K562 (cell line): ENCODE results near the gene LRRC4C. TPM values are rescaled to one million over a fixed set of nuclear protein-coding genes. Genes with fewer than 3 reads are reported as not detected.

ENCODE experiments used
- ATAC-seq: fragments of 200-7000 bp; cut with Tn5 transposase; 3 replicates; pipeline ENCODE4 v1.9.1; 2020; ENCODE audit warnings: moderate library complexity
- BruUV-seq: library from RNA; stranded (reverse); fragments of 400-500 nt; replicated peaks from 2 replicates; lab custom pipeline; 2021; lab: Mats Ljungman, UMichigan
- CTCF ChIA-PET: fragments of 300-600 bp; formaldehyde crosslinking; extraction: SDS; loops from one replicate; lab custom pipeline; 2021; ENCODE audit warnings: low intra/inter-chr PET ratio; lab: Yijun Ruan, JAX
- POLR2A ChIA-PET: fragments of 300-600, 350-650 bp; sonication (Branson Sonifier 250); formaldehyde crosslinking; extraction: SDS; loops from one replicate; lab custom pipeline; 2021; ENCODE audit warnings: antibody characterized with exemption, inconsistent platforms; lab: Yijun Ruan, JAX
- DNase-seq, 4 experiments: peaks; one replicate each; pipeline versions ENCODE4 v3.0.0 to v3.0.0-alpha.2; 2011 to 2018; ENCODE audit warnings: low spot score in 3 of 4, mixed read lengths in 3 of 4; ENCODE audit errors: extremely low read depth in 1 of 4
- FAIRE-seq: peaks from 2 replicates; lab custom pipeline; 2011; peaks lifted over from hg19 to GRCh38; lab: Jason Lieb, UNC
- H2AFZ ChIP-seq: 2 replicates; pipeline ENCODE4 v1.6.0; 2011; ENCODE audit warnings: low read depth, low read length, control low read depth, inconsistent platforms
- H3K27ac ChIP-seq: fragments of 200-600 bp; 3 replicates; pipeline ENCODE4 v1.8.0; 2011; ENCODE audit warnings: low read depth, mild to moderate bottlenecking, control low read depth, inconsistent platforms, low read length, moderate library complexity, mixed read lengths; ENCODE audit errors: extremely low read depth
- H3K27me3 ChIP-seq, 2 experiments: fragments of 300-600 bp in 1 of 2; 2 replicates in 1 of 2; 3 replicates in 1 of 2; pipeline versions ENCODE4 v1.6.0 to v1.8.0; 2011; ENCODE audit warnings: inconsistent platforms in 2 of 2, low read length in 2 of 2, mild to moderate bottlenecking in 1 of 2, mixed read lengths in 1 of 2, moderate library complexity in 1 of 2; ENCODE audit not compliant: control insufficient read depth in 2 of 2, insufficient read depth in 2 of 2
- H3K36me3 ChIP-seq: fragments of 300-600 bp; 3 replicates; pipeline ENCODE4 v1.8.0; 2011; ENCODE audit warnings: mild to moderate bottlenecking, low read length, inconsistent platforms; ENCODE audit not compliant: control insufficient read depth, insufficient read depth
- H3K4me1 ChIP-seq, 2 experiments: fragments of 200-600 bp in 1 of 2; replicated peaks in 1 of 2; 2 replicates in 1 of 2; 3 replicates in 1 of 2; pipeline versions ENCODE4 v1.5.1 to v1.8.0; 2011; ENCODE audit warnings: inconsistent platforms in 2 of 2, low read length in 2 of 2, mild to moderate bottlenecking in 1 of 2, mixed read lengths in 1 of 2, moderate library complexity in 1 of 2; ENCODE audit not compliant: control insufficient read depth in 2 of 2, insufficient read depth in 2 of 2
- H3K4me2 ChIP-seq: 2 replicates; pipeline ENCODE4 v1.6.1; 2011; ENCODE audit warnings: low read length, control low read depth, inconsistent platforms, mixed read lengths; ENCODE audit not compliant: insufficient read depth
- H3K4me3 ChIP-seq: fragments of 200-600 bp; sonication (generic), shearing (Covaris generic); 2 replicates; pipeline ENCODE4 v1.5.1; 2016; ENCODE audit warnings: control low read depth, inconsistent platforms
- H3K79me2 ChIP-seq: fragments of 200-600 bp; 3 replicates; pipeline ENCODE4 v1.8.0; 2011; ENCODE audit warnings: low read length, inconsistent platforms; ENCODE audit not compliant: control insufficient read depth, insufficient read depth
- H3K9ac ChIP-seq, 2 experiments: 2 replicates each; pipeline versions ENCODE4 v1.6.0 to v1.6.1; 2011; ENCODE audit warnings: low read depth in 2 of 2, low read length in 2 of 2, control low read depth in 1 of 2, inconsistent platforms in 1 of 2, mild to moderate bottlenecking in 1 of 2, mixed read lengths in 1 of 2; ENCODE audit not compliant: insufficient read depth in 1 of 2
- H3K9me1 ChIP-seq: one replicate; pipeline ENCODE4 v1.6.0; 2011; ENCODE audit warnings: inconsistent platforms, mild to moderate bottlenecking, low read length, moderate library complexity; ENCODE audit not compliant: control insufficient read depth, insufficient read depth
- H3K9me3 ChIP-seq: replicated peaks from 2 replicates; pipeline ENCODE4 v1.5.1; 2011; ENCODE audit warnings: low read depth, low read length, inconsistent platforms; ENCODE audit not compliant: control insufficient read depth, insufficient read depth
- H4K20me1 ChIP-seq: replicated peaks from 2 replicates; pipeline ENCODE4 v1.6.1; 2011; ENCODE audit warnings: low read length, inconsistent platforms, mixed read lengths; ENCODE audit not compliant: control insufficient read depth, insufficient read depth
- BDP1 ChIP-seq: IDR thresholded peaks from 3 replicates; pipeline ENCODE4 v1.6.1; 2011; ENCODE audit not compliant: insufficient read length, insufficient read depth
- DMBX1 ChIP-seq: fragments of 250-450 bp; sonication (Bioruptor Pico); IDR thresholded peaks from 2 replicates; pipeline ENCODE4 v1.8.0; 2022; ENCODE audit warnings: inconsistent platforms, mild to moderate bottlenecking, moderate library complexity, borderline replicate concordance
- GABPB1 ChIP-seq: sonication (generic); formaldehyde crosslinking; IDR thresholded peaks from 2 replicates; pipeline ENCODE4 v1.8.0; 2022; ENCODE audit warnings: mild to moderate bottlenecking, missing genetic modification reagents
- HSF4 ChIP-seq: fragments of 250-450 bp; sonication (Bioruptor Pico); IDR thresholded peaks from 2 replicates; pipeline ENCODE4 v2.1.2; 2022; ENCODE audit warnings: mild to moderate bottlenecking, moderate library complexity, borderline replicate concordance
- NFXL1 ChIP-seq: fragments of 450-650 bp; formaldehyde crosslinking; IDR thresholded peaks from 2 replicates; pipeline ENCODE4 v1.4.0; 2021; ENCODE audit warnings: mild to moderate bottlenecking
- PHB2 ChIP-seq: fragments of 450-650 bp; IDR thresholded peaks from 2 replicates; pipeline ENCODE4 v1.6.1; 2017; ENCODE audit warnings: low read depth
- PRPF4 ChIP-seq: fragments of 200-400 bp; formaldehyde crosslinking; IDR thresholded peaks from one replicate; pipeline ENCODE4 v1.6.1; 2017; ENCODE audit warnings: low read length, low read depth, mild to moderate bottlenecking; ENCODE audit not compliant: insufficient read depth, poor library complexity, severe bottlenecking
- RBM14 ChIP-seq: fragments of 200-400 bp; formaldehyde crosslinking; IDR thresholded peaks from 2 replicates; pipeline ENCODE4 v1.6.1; 2018; ENCODE audit warnings: low read depth, mild to moderate bottlenecking, low read length, moderate library complexity, borderline replicate concordance; ENCODE audit not compliant: insufficient read depth
- RFX5 ChIP-seq: IDR thresholded peaks from 2 replicates; pipeline ENCODE4 v1.6.1; 2011; ENCODE audit warnings: low read depth, mild to moderate bottlenecking, improper control_type of control experiment, low read length
- SRSF9 ChIP-seq: fragments of 200-400 bp; formaldehyde crosslinking; IDR thresholded peaks from 2 replicates; pipeline ENCODE4 v1.6.1; 2017; ENCODE audit warnings: low read depth, low read length, borderline replicate concordance
- TAL1 ChIP-seq: fragments of 450-650 bp; IDR thresholded peaks from 2 replicates; pipeline ENCODE4 v1.6.1; 2016; ENCODE audit warnings: mild to moderate bottlenecking
- USF1 ChIP-seq: sonication (generic); formaldehyde crosslinking; IDR thresholded peaks from 2 replicates; pipeline ENCODE4 v1.9.0; 2022; ENCODE audit warnings: mild to moderate bottlenecking, missing genetic modification reagents
- ZKSCAN8 ChIP-seq: fragments of 200-800 bp; sonication (Bioruptor generic); IDR thresholded peaks from 2 replicates; pipeline ENCODE4 v1.6.1; 2016; ENCODE audit warnings: missing genetic modification characterization, missing compliant biosample characterization
- ZNF274 ChIP-seq: IDR thresholded peaks from 2 replicates; pipeline ENCODE4 v1.6.1; 2011; ENCODE audit warnings: low read depth, mild to moderate bottlenecking, low read length, moderate library complexity, borderline replicate concordance
- ZNF384 ChIP-seq: IDR thresholded peaks from 2 replicates; pipeline ENCODE4 v1.6.1; 2012; ENCODE audit warnings: low read depth, low read length, improper control_type of control experiment
- ZNF57 ChIP-seq: fragments of 450-650 bp; formaldehyde crosslinking; IDR thresholded peaks from 2 replicates; pipeline ENCODE4 v1.4.0; 2020; ENCODE audit warnings: mild to moderate bottlenecking, moderate library complexity
- WGBS: fragments of 100-300 bp; shearing (Covaris generic); methylation state at CpG from one replicate; pipeline ENCODE4 v1.1.6; 2016; ENCODE audit warnings: low coverage, mixed read lengths; ENCODE audit not compliant: insufficient coverage; ENCODE audit errors: missing lambda C conversion rate; 5-methylcytosine and 5-hydroxymethylcytosine counted together
- in situ Hi-C: fragments of 300-500 bp; cut with MboI; formaldehyde crosslinking; loops from 4 replicates; pipeline ENCODE4 v1.15.0; 2018; ENCODE audit warnings: inconsistent platforms, mixed read lengths
- intact Hi-C: fragments of 100-400 bp; cut with micrococcal nuclease; formaldehyde crosslinking; loops from 2 replicates; pipeline ENCODE4 v1.14.2; 2022
- polyA plus RNA-seq, 8 experiments: library from polyadenylated mRNA; depleted of rRNA in 4 of 8; stranded (reverse) in 5 of 8; unstranded in 3 of 8; fragments of >200 nt; fragmentation: Nextera tagmentation in 2 of 8; fragmentation: Illumina TruSeq in 1 of 8; extraction: Ambion mirVana in 2 of 8; extraction: Trizol in 1 of 8; gene quantifications; 2 replicates each; pipeline versions ENCODE4 v1.2.1 to v1.2.3, GENCODE V29; 2011 to 2014; ENCODE audit warnings: inconsistent platforms in 1 of 8, missing spikeins in 1 of 8
- total RNA-seq, 7 experiments: library from RNA; depleted of rRNA in 6 of 7; stranded (reverse); fragments of >200 nt in 6 of 7; fragmentation: Illumina TruSeq in 2 of 7; extraction: Trizol in 2 of 7; gene quantifications; 2 replicates each; pipeline versions ENCODE4 v1.2.1 to v1.2.3, GENCODE V29; 2011 to 2021; ENCODE audit warnings: low replicate concordance in 1 of 7

LRRC4C gene
- total and polyA plus RNA-seq, 9 of the 15 experiments (the other 6 are each of a cell fraction or from before 2014, with no cell fraction given) = not detected

GRCh38 chr11:40246983-40247382, 1212.5 kb downstream of the LRRC4C start (continued):
- no peak for TF ChIP-seq NFXL1 (CRISPR knock-in tag)
- TF ChIP-seq HSF4 = no peak
- TF ChIP-seq RFX5 = no peak
- no peak for TF ChIP-seq TAL1

GRCh38 chr11:40241524-40242051, 1217.9 kb downstream of the LRRC4C start:
- no peaks in the 10 kb centered on the region for H3K27me3 ChIP-seq
- H3K9me3 ChIP-seq = no peaks in the 10 kb centered on the region
- H3K36me3 ChIP-seq = no peaks in the 10 kb centered on the region
- intact Hi-C loops (no loop called here), in situ Hi-C loops (no loop called here)
- H3K4me2 ChIP-seq = no peak overlapping the region
- no peak overlapping the region for H3K9ac ChIP-seq
- FAIRE-seq (no peak), DNase-seq (no peak), ATAC-seq (no peak)
- no peaks in the 10 kb centered on the region for H3K4me1 ChIP-seq
- POLR2A ChIA-PET = no interaction called here
- no peaks in the 10 kb centered on the region for H4K20me1 ChIP-seq
- no peak overlapping the region for H2AFZ ChIP-seq
- TF ChIP-seq SRSF9 = no peak
- H3K9me1 ChIP-seq = no peaks in the 10 kb centered on the region
- no peak overlapping the region for H3K27ac ChIP-seq
- no peak overlapping the region for H3K4me3 ChIP-seq
- BruUV-seq = no TSS peak
- CTCF ChIA-PET = no interaction called here
- H3K79me2 ChIP-seq = no peaks in the 10 kb centered on the region

- Histone ChIP-seq H3K9me1 (no peaks in the 10 kb centered on the region), H2AFZ (no peak overlapping the region), H3K79me2 (no peaks in the 10 kb centered on the region), H3K9me3 (no peaks in the 10 kb centered on the region), H4K20me1 (no peaks in the 10 kb centered on the region), H3K4me1 (no peaks in the 10 kb centered on the region), H3K36me3 (no peaks in the 10 kb centered on the region), H3K4me2 (no peak overlapping the region), H3K27me3 (no peaks in the 10 kb centered on the region), H3K9ac (no peak overlapping the region), H3K27ac (no peak overlapping the region), H3K4me3 (no peak overlapping the region)
- CTCF ChIA-PET = no interaction called here
- no peak for ATAC-seq
- POLR2A ChIA-PET = no interaction called here
- no peak for DNase-seq
- in situ Hi-C loops (no loop called here), intact Hi-C loops (no loop called here)
- 0% methylated on average over 2 of the region's 2 CpGs for WGBS
- no peak for FAIRE-seq
- no TSS peak for BruUV-seq
- no peak for TF ChIP-seq DMBX1 (CRISPR knock-in tag)
- no peak for TF ChIP-seq PRPF4
- TF ChIP-seq RBM14 = no peak
- TF ChIP-seq ZKSCAN8 (CRISPR knock-in tag) = no peak
- no peak for TF ChIP-seq ZNF384
- TF ChIP-seq PHB2 = no peak
- TF ChIP-seq BDP1 = no peak
- no peak for TF ChIP-seq ZNF274
- TF ChIP-seq ZNF57 (CRISPR knock-in tag) = no peak
- TF ChIP-seq GABPB1 (CRISPR knock-in tag) = no peak
- TF ChIP-seq USF1 (CRISPR knock-in tag) = no peak
These were observed 1219.2 kb downstream of the LRRC4C start for GRCh38 chr11:40240284-40240683.
